Measurements from ENCODE around the gene GFRA4.
"Not testable (repeated sequence)": the region's sequence is repeated elsewhere in the genome, so short reads cannot be mapped to it uniquely, and the experiment has no call there.

Gene GFRA4

DNA sequence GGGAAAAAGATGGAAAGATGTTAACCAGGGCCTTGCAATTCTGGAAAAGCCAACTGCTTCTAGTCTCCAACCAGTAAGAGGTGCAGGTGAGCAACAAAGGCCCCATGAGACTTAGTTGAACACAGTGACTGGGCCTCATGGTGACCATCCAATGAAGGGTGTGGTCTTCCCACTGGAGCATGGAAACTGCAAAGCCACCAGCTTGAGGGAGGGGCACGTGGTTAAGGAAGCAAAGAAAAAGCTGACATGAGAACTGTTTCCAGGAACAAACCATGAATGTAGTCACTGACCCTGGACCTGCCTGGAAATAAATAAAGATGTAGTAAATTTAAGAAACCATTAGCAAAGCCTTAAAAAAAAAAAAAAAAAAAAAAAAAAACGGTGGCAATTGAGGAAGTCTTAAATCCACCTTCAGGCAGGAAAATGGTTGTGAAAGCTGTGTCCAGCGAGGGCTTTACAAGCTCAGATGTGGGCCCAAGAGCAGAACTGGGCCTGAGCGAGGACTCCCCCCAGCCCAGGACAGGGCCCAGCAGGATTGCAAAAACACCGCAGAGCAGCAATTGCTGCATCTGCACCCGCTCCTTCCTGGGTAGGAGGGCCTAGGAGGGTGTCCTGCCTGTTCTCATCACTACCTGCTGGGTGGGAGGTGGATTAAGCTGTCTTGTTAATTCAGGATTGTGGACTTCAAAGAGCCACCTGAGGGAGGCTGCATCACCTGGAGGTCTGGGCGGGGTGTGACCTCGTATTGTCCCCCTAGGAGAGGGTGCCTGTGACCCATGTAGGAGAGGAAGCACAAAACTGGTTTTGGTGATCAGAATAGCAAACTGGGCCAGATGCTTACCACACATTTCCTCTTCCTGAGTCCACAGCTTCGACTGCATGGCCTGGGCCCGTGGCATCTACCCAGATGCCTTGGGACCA is 10.3 kb downstream of the GFRA4 start:
- peak; percentile 33 for DNase-seq

DNA sequence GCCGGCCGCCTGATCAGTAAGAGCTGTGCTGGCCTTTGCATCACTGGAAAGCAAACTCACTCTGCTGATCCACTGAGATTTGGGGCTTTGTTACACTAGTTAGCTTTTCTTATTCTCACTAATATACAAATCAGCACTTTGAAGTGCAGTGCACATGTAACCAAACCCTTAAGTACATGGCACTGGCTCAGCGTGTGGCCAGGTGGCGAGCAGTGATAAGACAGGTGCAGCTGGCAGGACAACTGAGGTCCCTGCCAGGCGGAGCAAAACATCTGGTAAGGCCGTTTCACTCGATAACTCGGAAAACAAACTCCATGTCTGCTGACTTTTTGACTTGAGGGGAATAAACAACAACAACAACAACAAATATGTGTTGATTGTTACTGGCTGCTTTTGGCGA is 11.0 kb downstream of the GFRA4 start:
- DNase-seq = no peak

DNA sequence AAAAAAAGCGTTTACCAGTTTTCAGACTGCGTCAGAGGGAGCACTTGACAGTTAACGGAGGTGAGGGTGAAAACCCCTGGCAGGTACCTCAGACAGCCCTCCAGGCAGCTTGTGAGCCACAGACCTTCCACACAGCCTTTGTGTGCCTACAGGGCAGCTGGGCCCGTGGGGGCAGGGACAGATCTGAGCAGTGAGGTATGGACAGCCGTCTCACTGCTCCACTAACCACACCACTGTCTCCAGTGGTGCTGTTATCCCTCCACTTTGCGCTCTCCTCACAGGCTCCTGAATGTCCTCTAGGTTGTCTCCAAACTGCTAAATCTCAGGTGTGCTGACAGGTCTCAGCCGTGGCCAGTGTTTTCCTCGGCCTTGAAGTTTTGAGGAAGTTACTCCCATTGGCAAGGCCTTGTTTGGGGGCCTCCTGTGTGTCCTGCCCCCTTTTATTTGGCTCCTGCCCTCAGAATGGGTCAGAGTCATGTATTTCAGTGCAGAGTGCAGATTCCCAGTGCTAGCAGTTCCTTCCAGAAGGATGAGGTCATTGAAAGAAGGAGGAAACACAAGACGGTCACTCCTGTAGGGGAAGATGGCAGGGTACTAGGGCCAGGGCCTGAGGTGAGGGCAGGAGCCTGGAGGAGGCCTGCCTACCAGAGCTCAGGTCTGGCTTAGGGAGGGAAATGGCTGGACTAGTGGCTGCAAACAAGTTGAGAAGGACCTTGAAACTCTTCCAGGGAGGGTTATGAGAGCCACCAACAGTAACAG is 11.8 kb downstream of the GFRA4 start:
- DNase-seq = no peak

- DNase-seq = no peak
These were observed 14.2 kb downstream of the GFRA4 start for GRCh38 chr20:3648951-3649350.

DNA sequence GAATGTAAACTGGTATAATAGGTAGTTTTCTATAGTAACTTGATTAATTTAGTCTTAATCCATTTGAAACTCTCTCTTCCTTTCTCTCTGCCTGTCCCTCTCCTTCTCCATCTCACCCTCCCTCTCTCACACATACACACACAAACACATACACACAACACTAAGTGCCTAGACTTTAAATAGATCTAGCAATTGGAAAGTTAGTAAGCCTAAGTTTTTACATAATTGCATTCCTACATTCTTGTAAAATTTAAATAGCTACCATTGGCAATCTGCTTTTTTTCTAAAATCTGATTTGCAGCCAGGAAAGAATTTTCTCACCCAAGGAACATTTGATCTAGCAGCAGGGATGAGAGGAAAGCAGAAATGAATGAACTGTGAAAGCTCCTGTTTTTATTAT is 15.7 kb downstream of the GFRA4 start:
- no peak for DNase-seq

- DNase-seq = no peak
These were observed 16.5 kb downstream of the GFRA4 start for GRCh38 chr20:3646651-3647050.

- no peak for DNase-seq
These were observed 17.1 kb downstream of the GFRA4 start for GRCh38 chr20:3646067-3646440.

DNA sequence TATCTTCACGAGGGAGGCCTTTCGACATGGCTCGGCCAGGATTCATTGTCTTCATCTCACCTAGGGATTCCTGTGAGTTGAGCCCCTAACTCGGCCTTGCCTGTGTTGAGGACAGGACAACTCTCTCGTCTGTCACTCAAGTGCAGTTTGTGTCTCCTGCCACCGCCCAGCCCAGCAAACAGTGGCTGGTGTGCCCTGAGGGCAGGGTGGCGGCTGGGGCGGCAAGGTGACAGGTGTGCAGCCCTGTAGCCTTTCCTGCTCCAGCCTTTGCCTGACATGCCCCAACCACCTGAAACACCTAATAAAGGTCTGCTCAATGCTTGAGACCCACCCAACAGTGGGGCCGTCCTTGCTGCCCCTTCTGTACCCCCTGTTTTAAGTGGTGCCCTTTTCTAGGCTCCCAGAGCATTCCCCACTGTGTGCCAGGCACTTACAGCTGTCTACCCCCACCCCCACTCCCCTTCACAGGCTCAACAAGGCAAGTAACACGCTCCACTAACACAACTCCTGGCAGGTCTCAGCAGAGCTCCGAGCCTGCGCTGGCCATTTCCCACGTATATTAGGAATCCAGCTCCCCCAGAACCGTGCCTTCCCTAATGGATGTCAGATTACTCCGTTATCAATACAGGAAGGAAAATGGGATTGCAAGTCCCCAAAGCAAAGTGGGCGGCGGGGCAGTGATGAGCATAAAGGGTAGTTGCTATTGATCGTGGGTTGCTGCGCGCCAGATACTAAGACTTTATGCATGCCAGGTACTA is 17.7 kb downstream of the GFRA4 start:
- no peak for DNase-seq

- DNase-seq = no peak
These were observed 22.9 kb downstream of the GFRA4 start for GRCh38 chr20:3640259-3640658.

DNA sequence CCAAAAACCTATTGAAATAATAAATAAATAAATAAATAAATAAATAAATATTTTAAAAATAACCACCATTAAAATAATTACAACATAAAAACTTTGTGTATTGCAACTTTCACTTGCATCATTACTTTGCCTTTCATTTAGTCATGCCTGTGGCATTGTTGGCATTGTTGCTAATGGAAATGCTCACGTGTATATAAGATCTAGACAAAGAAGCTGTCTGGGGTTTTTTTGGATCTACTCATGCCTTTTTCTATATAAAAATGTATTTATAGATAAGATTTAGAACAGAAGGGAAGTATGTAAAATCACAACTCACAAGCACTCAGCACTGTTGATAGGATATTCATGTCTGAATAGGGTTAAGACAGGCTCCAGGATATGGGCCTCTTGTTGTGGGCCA is 27.9 kb downstream of the GFRA4 start:
- no peak for DNase-seq

GRCh38 chr20:3633913-3634478 is 29.2 kb downstream of the GFRA4 start:
- DNase-seq = no peak

- DNase-seq = no peak
These were observed 30.7 kb downstream of the GFRA4 start for GRCh38 chr20:3632311-3633004.

GRCh38 chr20:3631534-3631933 is 31.7 kb downstream of the GFRA4 start:
- no peak for DNase-seq

DNA sequence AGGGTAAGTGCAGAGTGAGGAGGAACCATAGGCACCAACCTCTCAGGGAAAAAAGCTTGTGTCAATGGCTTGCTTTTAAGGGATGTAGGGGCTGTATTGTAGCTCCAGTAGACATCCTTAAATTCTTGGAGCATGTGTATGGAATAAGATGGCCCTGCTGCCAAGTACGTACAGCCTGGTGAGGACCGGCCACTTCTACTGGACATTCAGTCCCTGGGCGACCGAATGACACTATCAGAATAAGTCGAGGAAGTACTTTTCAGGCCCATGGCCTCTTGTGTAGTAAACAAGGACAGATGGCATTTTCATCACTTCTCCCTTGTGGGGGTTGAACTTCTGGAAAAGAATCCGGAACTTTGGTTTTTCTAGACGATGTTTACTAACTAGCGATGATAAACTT is 32.8 kb downstream of the GFRA4 start:
- no peak for DNase-seq

DNA sequence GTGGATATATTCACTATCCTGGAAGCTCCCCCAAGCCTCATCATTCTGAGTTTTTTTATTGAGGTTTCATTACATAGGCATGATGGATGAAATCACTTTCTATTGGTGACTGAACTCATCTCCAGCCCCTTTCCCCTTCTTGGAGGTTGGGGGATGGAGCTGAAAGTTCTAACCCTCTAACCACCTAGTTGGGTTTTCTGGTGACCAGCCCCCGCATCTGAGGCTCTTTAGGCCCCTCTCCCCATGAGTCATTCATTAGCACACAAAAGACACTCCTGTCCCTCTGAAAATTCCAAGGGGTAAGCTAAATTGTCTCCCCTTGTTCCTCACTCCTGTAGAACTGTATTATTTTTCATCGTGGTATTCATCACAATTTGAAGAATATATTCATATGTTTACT is 33.3 kb downstream of the GFRA4 start:
- no peak for DNase-seq

GRCh38 chr20:3628502-3629314 is 34.5 kb downstream of the GFRA4 start:
- no peak for DNase-seq

GRCh38 chr20:3627476-3627875 is 35.7 kb downstream of the GFRA4 start:
- no peak for DNase-seq

- no peak for DNase-seq
These were observed 40.8 kb downstream of the GFRA4 start for GRCh38 chr20:3622406-3622805.

DNA sequence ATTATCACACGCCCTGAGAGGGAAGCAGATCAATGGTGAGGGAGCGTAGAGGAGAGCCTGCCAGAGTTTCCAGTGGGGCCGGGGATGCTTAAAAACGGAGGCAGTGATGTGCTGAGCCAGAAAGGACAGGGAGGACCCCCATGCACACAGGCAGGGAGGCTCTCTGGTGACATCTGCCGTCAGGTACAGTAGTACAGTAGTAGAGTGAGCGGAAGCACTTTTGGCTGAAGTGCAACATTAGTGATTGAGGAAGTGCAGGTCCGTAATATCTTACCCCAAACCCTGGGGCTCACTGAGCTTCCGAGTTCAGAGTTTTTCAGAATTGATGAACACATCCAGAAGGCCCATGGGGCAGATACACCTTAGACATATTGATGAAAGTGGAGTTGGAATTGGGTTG is 42.1 kb downstream of the GFRA4 start:
- DNase-seq = no peak

DNA sequence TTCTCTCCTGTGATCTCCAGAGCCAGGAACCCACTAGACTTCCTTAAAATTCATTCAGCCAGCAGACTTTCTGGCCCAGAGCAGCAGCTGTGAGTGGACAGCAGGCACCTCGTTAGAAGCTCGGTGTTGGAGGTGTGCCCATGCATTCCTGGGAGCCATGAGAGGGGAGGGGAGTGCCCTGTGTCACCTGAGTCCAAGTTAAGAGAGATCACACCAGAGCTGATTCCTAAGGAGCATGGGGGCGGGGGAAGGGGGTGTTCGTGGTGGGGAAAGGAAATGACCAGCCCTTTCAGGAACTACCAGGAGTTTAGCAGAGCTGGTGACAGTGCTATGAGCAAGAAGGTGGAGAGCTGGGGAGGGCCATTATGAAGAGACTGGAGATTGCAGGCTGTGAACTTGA is 46.9 kb downstream of the GFRA4 start:
- no peak for DNase-seq

- not testable (repeated sequence) for DNase-seq
These were observed 47.9 kb downstream of the GFRA4 start for GRCh38 chr20:3615171-3615840.
